H1 (cell line): ENCODE results near the gene TMEM106C.

Experiments
- CTCF ChIP-seq, 3 experiments: IDR thresholded peaks; 1 replicate in 2 of 3; 2 replicates in 1 of 3; pipeline versions ENCODE4 v1.5.1 to v1.6.1; 2011; ENCODE audit warnings: low read length in 3 of 3, mild to moderate bottlenecking in 3 of 3, inconsistent platforms in 2 of 3, low read depth in 1 of 3, moderate library complexity in 1 of 3; ENCODE audit not compliant: insufficient read depth in 1 of 3; ENCODE audit errors: control extremely low read depth in 1 of 3
- RAD21 ChIP-seq, 2 experiments: IDR thresholded peaks in 1 of 2; conservative IDR thresholded peaks in 1 of 2; 2 replicates each; pipeline ENCODE4 v1.6.1; 2011; ENCODE audit warnings: low read depth in 2 of 2, low read length in 2 of 2, improper control_type of control experiment in 1 of 2, inconsistent platforms in 1 of 2, mild to moderate bottlenecking in 1 of 2, moderate library complexity in 1 of 2
- SUZ12 ChIP-seq: fragments of 200-600 bp; sonication (generic); IDR thresholded peaks from 2 replicates; pipeline ENCODE4 v1.6.1; 2012; ENCODE audit warnings: mild to moderate bottlenecking, inconsistent platforms, low read length, moderate library complexity, mixed read lengths

- no peak for TF ChIP-seq SUZ12
- TF ChIP-seq CTCF (IDR thresholded peaks at IDR 0.05; ENCODE audit: control extremely low read depth in 1 of 3, insufficient read depth in 1 of 3, low read depth in 1 of 3, low read length in 3 of 3): no peak
- no peak for TF ChIP-seq RAD21 (IDR thresholded peaks at IDR 0.05 in 1 of 2, conservative IDR thresholded peaks at IDR 0.05 in 1 of 2; ENCODE audit: low read depth in 2 of 2, low read length in 2 of 2)
Measured at GRCh38 chr12:47987411-47988072, 24.1 kb downstream of the TMEM106C start.
